HFF-Myc (cell line): Measurements from ENCODE around the gene RAB20.

Experiments used
- DNase-seq: peaks from one replicate; pipeline ENCODE4 v3.0.0-alpha.2; 2011; ENCODE audit warnings: low read depth; ENCODE audit errors: extremely low read depth
- H3K4me3 ChIP-seq: replicated peaks from 2 replicates; pipeline ENCODE4 v1.5.1; 2011; ENCODE audit warnings: low read depth, mild to moderate bottlenecking, control low read depth, low read length
- CTCF ChIP-seq: IDR thresholded peaks from 2 replicates; pipeline ENCODE4 v1.5.1; 2012; ENCODE audit warnings: mild to moderate bottlenecking, low read depth, low read length, control low read depth; ENCODE audit errors: missing control alignments

The RAB20 gene

GRCh38 chr13:110582421-110582954 lies 21.0 kb upstream of the RAB20 start:
- no peak for TF ChIP-seq CTCF
- DNase-seq = no peak
- H3K4me3 ChIP-seq = no peak overlapping the region

- no peak for DNase-seq
These were observed 20.1 kb upstream of the RAB20 start for GRCh38 chr13:110581506-110582185.

GRCh38 chr13:110580800-110581199 lies 19.3 kb upstream of the RAB20 start:
- TF ChIP-seq CTCF = no peak
- H3K4me3 ChIP-seq = no peak overlapping the region
- DNase-seq = no peak

More at GRCh38 chr13:110581506-110582185, 20.1 kb upstream of the RAB20 start:
- no peak overlapping the region for H3K4me3 ChIP-seq
- TF ChIP-seq CTCF = no peak

GRCh38 chr13:110578363-110578762 lies 16.8 kb upstream of the RAB20 start:
- no peak overlapping the region for H3K4me3 ChIP-seq
- DNase-seq = no peak
- no peak for TF ChIP-seq CTCF

- no peak for DNase-seq
- TF ChIP-seq CTCF = no peak
- no peak overlapping the region for H3K4me3 ChIP-seq
These were observed 15.4 kb upstream of the RAB20 start for GRCh38 chr13:110576736-110577476.

GRCh38 chr13:110576070-110576394 lies 14.5 kb upstream of the RAB20 start:
- no peak overlapping the region for H3K4me3 ChIP-seq
- TF ChIP-seq CTCF = no peak
- DNase-seq = no peak
